Karpas-422 (cell line): ENCODE data around the gene SLC22A13. TPM values are rescaled to one million over a fixed set of nuclear protein-coding genes. Genes with fewer than 3 reads are reported as not detected.

ENCODE experiments used
- DNase-seq: peaks from one replicate; pipeline ENCODE4 v3.0.0-alpha.2; 2015
- H2AFZ ChIP-seq: fragments of 200-600 bp; sonication (generic); 2 replicates; pipeline ENCODE4 v1.6.1; 2014; ENCODE audit warnings: antibody characterized with exemption, low read length, mixed read lengths
- H3K27ac ChIP-seq: fragments of 200-600 bp; sonication (generic); 2 replicates; pipeline ENCODE4 v1.5.1; 2014; ENCODE audit warnings: mild to moderate bottlenecking, low read length, moderate library complexity
- H3K27me3 ChIP-seq: fragments of 200-600 bp; sonication (generic); 2 replicates; pipeline ENCODE4 v1.6.1; 2014; ENCODE audit warnings: low read length, mixed read lengths
- H3K36me3 ChIP-seq: fragments of 200-600 bp; sonication (generic); 2 replicates; pipeline ENCODE4 v1.6.1; 2014; ENCODE audit warnings: low read length, mixed read lengths; ENCODE audit not compliant: insufficient read depth
- H3K4me1 ChIP-seq: fragments of 200-600 bp; sonication (generic); 2 replicates; pipeline ENCODE4 v1.6.1; 2014; ENCODE audit warnings: mild to moderate bottlenecking, low read length, mixed read lengths
- H3K4me2 ChIP-seq: fragments of 200-600 bp; sonication (generic); 2 replicates; pipeline ENCODE4 v1.6.1; 2014; ENCODE audit warnings: low read length, low read depth, mild to moderate bottlenecking; ENCODE audit not compliant: poor library complexity, severe bottlenecking
- H3K4me3 ChIP-seq: fragments of 200-600 bp; sonication (generic); 2 replicates; pipeline ENCODE4 v1.5.1; 2014; ENCODE audit warnings: mild to moderate bottlenecking, antibody characterized with exemption, low read length, mixed read lengths
- H3K79me2 ChIP-seq: fragments of 200-600 bp; sonication (generic); 2 replicates; pipeline ENCODE4 v1.6.1; 2014; ENCODE audit warnings: mild to moderate bottlenecking, low read length, mixed read lengths
- H3K9ac ChIP-seq: fragments of 200-600 bp; sonication (generic); 2 replicates; pipeline ENCODE4 v1.6.0; 2014; ENCODE audit warnings: low read length
- H3K9me2 ChIP-seq: fragments of 200-600 bp; sonication (generic), shearing (Covaris generic); replicated peaks from 2 replicates; pipeline ENCODE4 v1.6.0; 2014; ENCODE audit warnings: mild to moderate bottlenecking, low read length, moderate library complexity; ENCODE audit not compliant: insufficient read depth
- H3K9me3 ChIP-seq: fragments of 300-700, 200-600 bp; sonication (generic); 2 replicates; pipeline ENCODE4 v1.6.1; 2014; ENCODE audit warnings: low read length, mixed read lengths
- H4K20me1 ChIP-seq: fragments of 200-600 bp; sonication (generic); 2 replicates; pipeline ENCODE4 v1.6.1; 2014; ENCODE audit warnings: mild to moderate bottlenecking, antibody characterized with exemption, low read length, low read depth; ENCODE audit not compliant: insufficient read depth
- total RNA-seq: library from RNA; depleted of rRNA; stranded (reverse); fragments of >200 nt; shearing (Covaris generic); gene quantifications from 2 replicates; pipeline ENCODE4 v1.2.3, GENCODE V29; 2014; ENCODE audit warnings: low replicate concordance

SLC22A13 gene
- total RNA-seq, 1 experiment from 2014 or later = 3.3 TPM

GRCh38 chr3:38297947-38298711, 32.5 kb downstream of the SLC22A13 start:
- Histone ChIP-seq H3K27ac (no peak overlapping the region), H3K36me3 (no peaks in the 10 kb centered on the region), H3K9ac (no peak overlapping the region), H3K4me3 (no peak overlapping the region), H2AFZ (no peak overlapping the region), H4K20me1 (no peaks in the 10 kb centered on the region), H3K27me3 (no peaks in the 10 kb centered on the region), H3K9me2 (no peaks in the 10 kb centered on the region), H3K4me1 (no peaks in the 10 kb centered on the region), H3K4me2 (no peak overlapping the region), H3K79me2 (no peaks in the 10 kb centered on the region), H3K9me3 (no peaks in the 10 kb centered on the region)
- DNase-seq = peak; percentile 59

- H3K9ac ChIP-seq = no peak overlapping the region
- no peaks in the 10 kb centered on the region for H4K20me1 ChIP-seq
- H3K27me3 ChIP-seq = no peaks in the 10 kb centered on the region
- H3K4me2 ChIP-seq = no peak overlapping the region
- no peak for DNase-seq
- H3K4me1 ChIP-seq = no peaks in the 10 kb centered on the region
- H3K27ac ChIP-seq = no peak overlapping the region
- no peak overlapping the region for H3K4me3 ChIP-seq
- H3K9me3 ChIP-seq = no peaks in the 10 kb centered on the region
- no peaks in the 10 kb centered on the region for H3K79me2 ChIP-seq
- no peaks in the 10 kb centered on the region for H3K36me3 ChIP-seq
- no peak overlapping the region for H2AFZ ChIP-seq
- no peaks in the 10 kb centered on the region for H3K9me2 ChIP-seq
Measured at GRCh38 chr3:38306941-38307340, 41.3 kb downstream of the SLC22A13 start.

- H3K4me1 ChIP-seq = no peaks in the 10 kb centered on the region
- H3K9me3 ChIP-seq = no peaks in the 10 kb centered on the region
- H3K27me3 ChIP-seq = no peaks in the 10 kb centered on the region
- no peak overlapping the region for H3K9ac ChIP-seq
- H4K20me1 ChIP-seq = no peaks in the 10 kb centered on the region
- no peaks in the 10 kb centered on the region for H3K36me3 ChIP-seq
- no peak overlapping the region for H2AFZ ChIP-seq
- no peak overlapping the region for H3K27ac ChIP-seq
- no peak overlapping the region for H3K4me3 ChIP-seq
- no peak overlapping the region for H3K4me2 ChIP-seq
- DNase-seq = no peak
- no peaks in the 10 kb centered on the region for H3K79me2 ChIP-seq
- no peaks in the 10 kb centered on the region for H3K9me2 ChIP-seq
Measured at GRCh38 chr3:38307599-38307998, 42.0 kb downstream of the SLC22A13 start.

GRCh38 chr3:38308456-38308855, 42.8 kb downstream of the SLC22A13 start:
- H3K27ac ChIP-seq = no peak overlapping the region
- no peaks in the 10 kb centered on the region for H3K9me3 ChIP-seq
- no peaks in the 10 kb centered on the region for H4K20me1 ChIP-seq
- H3K4me1 ChIP-seq = no peaks in the 10 kb centered on the region
- H3K36me3 ChIP-seq = no peaks in the 10 kb centered on the region
- H3K79me2 ChIP-seq = no peaks in the 10 kb centered on the region
- no peak overlapping the region for H2AFZ ChIP-seq
- H3K4me2 ChIP-seq = no peak overlapping the region
- H3K9ac ChIP-seq = no peak overlapping the region
- DNase-seq = no peak
- H3K27me3 ChIP-seq = no peaks in the 10 kb centered on the region
- H3K4me3 ChIP-seq = no peak overlapping the region
- H3K9me2 ChIP-seq = no peaks in the 10 kb centered on the region

GRCh38 chr3:38311476-38311875, 45.9 kb downstream of the SLC22A13 start:
- Histone ChIP-seq H3K79me2 (no peaks in the 10 kb centered on the region), H3K4me1 (no peaks in the 10 kb centered on the region), H3K27me3 (no peaks in the 10 kb centered on the region), H3K27ac (no peak overlapping the region), H3K4me2 (no peak overlapping the region), H3K36me3 (no peaks in the 10 kb centered on the region), H4K20me1 (no peaks in the 10 kb centered on the region), H3K9ac (no peak overlapping the region), H3K9me2 (no peaks in the 10 kb centered on the region), H2AFZ (no peak overlapping the region), H3K4me3 (no peak overlapping the region), H3K9me3 (no peaks in the 10 kb centered on the region)
- DNase-seq = no peak

- Histone ChIP-seq H3K79me2 (no peaks in the 10 kb centered on the region), H3K27ac (no peak overlapping the region), H3K4me2 (no peak overlapping the region), H2AFZ (no peak overlapping the region), H3K4me3 (no peak overlapping the region), H3K9me3 (no peaks in the 10 kb centered on the region), H3K9ac (no peak overlapping the region), H3K27me3 (no peaks in the 10 kb centered on the region), H3K4me1 (no peaks in the 10 kb centered on the region), H3K36me3 (no peaks in the 10 kb centered on the region), H4K20me1 (no peaks in the 10 kb centered on the region), H3K9me2 (no peaks in the 10 kb centered on the region)
- no peak for DNase-seq
Measured at GRCh38 chr3:38311941-38312340, 46.3 kb downstream of the SLC22A13 start.

GRCh38 chr3:38312356-38312755, 46.7 kb downstream of the SLC22A13 start:
- no peaks in the 10 kb centered on the region for H3K4me1 ChIP-seq
- DNase-seq = no peak
- no peak overlapping the region for H3K4me2 ChIP-seq
- H3K9me3 ChIP-seq = no peaks in the 10 kb centered on the region
- H3K36me3 ChIP-seq = no peaks in the 10 kb centered on the region
- H4K20me1 ChIP-seq = no peaks in the 10 kb centered on the region
- H3K27ac ChIP-seq = no peak overlapping the region
- H3K79me2 ChIP-seq = no peaks in the 10 kb centered on the region
- H3K27me3 ChIP-seq = no peaks in the 10 kb centered on the region
- H2AFZ ChIP-seq = no peak overlapping the region
- no peak overlapping the region for H3K9ac ChIP-seq
- no peak overlapping the region for H3K4me3 ChIP-seq
- H3K9me2 ChIP-seq = no peaks in the 10 kb centered on the region

GRCh38 chr3:38313263-38313662, 47.7 kb downstream of the SLC22A13 start:
- Histone ChIP-seq H3K4me1 (no peaks in the 10 kb centered on the region), H3K9me2 (no peaks in the 10 kb centered on the region), H3K79me2 (no peaks in the 10 kb centered on the region), H3K4me2 (no peak overlapping the region), H3K9me3 (no peaks in the 10 kb centered on the region), H3K27me3 (no peaks in the 10 kb centered on the region), H3K4me3 (no peak overlapping the region), H3K36me3 (no peaks in the 10 kb centered on the region), H3K9ac (no peak overlapping the region), H4K20me1 (no peaks in the 10 kb centered on the region), H2AFZ (no peak overlapping the region), H3K27ac (no peak overlapping the region)
- no peak for DNase-seq
